Skeletal muscle cell (primary cell): ENCODE data around the gene BTBD16.
A peak's percentile ranks its signal among the peaks of the same experiment; 100 is the strongest.

ENCODE experiments used
- DNase-seq: peaks from one replicate; pipeline ENCODE4 v3.0.0-alpha.2; 2010; ENCODE audit warnings: low read depth
- H3K4me3 ChIP-seq: 2 replicates; pipeline ENCODE4 v1.5.1; 2011; ENCODE audit warnings: low read depth, mild to moderate bottlenecking, control low read depth, low read length, moderate library complexity

The BTBD16 gene

GRCh38 chr10:122245897-122246296, 25.2 kb upstream of the BTBD16 start:
- no peak overlapping the region for H3K4me3 ChIP-seq
- no peak for DNase-seq

- H3K4me3 ChIP-seq = no peak overlapping the region
- DNase-seq = no peak
Observed at GRCh38 chr10:122246830-122247520, 24.1 kb upstream of the BTBD16 start.

GRCh38 chr10:122248356-122249302, 22.5 kb upstream of the BTBD16 start:
- no peak overlapping the region for H3K4me3 ChIP-seq
- no peak for DNase-seq

- no peak overlapping the region for H3K4me3 ChIP-seq
- DNase-seq = no peak
Observed at GRCh38 chr10:122249303-122249850, 21.7 kb upstream of the BTBD16 start.

- no peak overlapping the region for H3K4me3 ChIP-seq
- DNase-seq = no peak
Observed at GRCh38 chr10:122249991-122250750, 20.9 kb upstream of the BTBD16 start.

GRCh38 chr10:122251459-122252255, 19.4 kb upstream of the BTBD16 start:
- H3K4me3 ChIP-seq = no peak overlapping the region
- DNase-seq = no peak

DNA sequence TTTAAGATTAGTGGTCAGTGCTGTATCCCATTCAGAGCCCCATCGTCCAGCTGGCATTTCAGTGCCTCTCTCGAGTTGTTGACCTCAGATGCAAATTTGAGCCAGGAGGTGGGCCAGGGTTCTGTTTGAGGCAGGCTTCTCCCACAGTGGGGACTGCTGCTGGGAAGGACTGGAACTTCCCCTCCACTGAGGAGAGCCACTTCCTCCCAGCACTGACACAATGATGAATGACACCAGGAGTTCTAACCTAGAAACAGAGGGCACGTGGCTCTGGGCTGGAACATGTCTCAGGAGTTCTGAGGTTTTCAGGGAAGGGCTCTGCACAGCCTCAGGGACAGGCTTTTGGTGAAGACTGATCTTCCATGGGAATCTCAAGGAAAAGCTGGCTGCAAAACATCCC, 18.3 kb upstream of the BTBD16 start:
- no peak overlapping the region for H3K4me3 ChIP-seq
- DNase-seq = no peak

GRCh38 chr10:122253605-122254004, 17.5 kb upstream of the BTBD16 start:
- DNase-seq = no peak

DNA sequence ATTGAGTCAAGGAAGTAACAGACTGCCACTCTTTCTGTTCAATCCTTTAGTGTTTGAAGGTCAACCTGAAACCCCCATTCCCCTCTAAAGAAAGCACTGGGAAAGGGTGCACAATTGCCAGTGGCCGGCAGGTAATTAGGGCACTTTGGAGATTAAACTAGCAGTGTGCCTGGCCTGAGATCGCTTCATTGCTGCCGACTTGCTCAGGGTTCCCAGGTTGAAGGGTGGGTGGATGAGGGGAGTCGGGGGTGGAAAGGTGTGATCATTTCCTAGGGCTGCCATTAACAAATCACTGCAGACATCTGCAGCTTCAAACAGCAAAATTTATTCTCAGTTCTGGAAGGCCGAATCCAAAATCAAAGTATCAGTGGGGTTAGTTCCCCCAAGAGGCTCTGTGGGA, 16.3 kb upstream of the BTBD16 start:
- H3K4me3 ChIP-seq = no peak overlapping the region
- DNase-seq = no peak

More at GRCh38 chr10:122253605-122254004, 17.5 kb upstream of the BTBD16 start:
- H3K4me3 ChIP-seq = no peak overlapping the region

DNA sequence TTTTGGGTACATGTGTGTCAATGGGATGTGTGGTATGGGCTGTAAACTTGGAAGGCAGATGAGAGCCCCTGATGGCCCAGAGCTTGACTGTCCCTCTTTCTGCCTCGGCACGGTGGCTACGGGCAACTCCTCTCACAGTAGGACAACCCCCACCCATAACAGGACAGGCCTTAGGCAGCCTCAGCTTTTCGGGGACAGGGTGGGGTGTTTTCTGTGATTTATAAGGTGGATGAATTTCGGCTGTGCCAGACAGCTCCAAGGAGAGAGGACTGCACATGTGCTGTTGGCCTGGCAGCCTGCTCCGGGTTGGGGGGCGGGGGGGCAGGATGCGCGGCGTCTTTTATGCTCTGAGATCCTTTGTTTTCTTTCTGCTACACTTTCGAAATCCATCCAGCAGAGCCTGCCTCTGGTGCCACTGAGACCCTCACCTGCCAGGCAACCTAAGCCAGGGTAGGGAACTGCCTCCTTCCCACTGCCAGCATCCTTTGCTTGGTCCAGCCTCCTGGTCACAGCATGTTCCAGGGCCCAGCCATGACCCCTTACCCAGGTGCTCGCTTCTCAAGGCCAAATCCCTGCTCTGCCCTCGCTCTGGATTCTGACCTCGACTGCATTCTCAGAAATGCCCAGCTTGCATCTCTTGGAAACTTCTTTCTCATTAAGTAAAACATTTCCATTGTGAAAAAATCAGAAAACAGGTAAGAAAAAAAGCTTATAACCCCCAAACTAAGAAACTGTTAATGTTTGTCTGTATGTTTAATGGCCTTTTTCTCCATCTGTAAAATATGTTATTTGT, 15.4 kb upstream of the BTBD16 start:
- no peak overlapping the region for H3K4me3 ChIP-seq
- DNase-seq = no peak

DNA sequence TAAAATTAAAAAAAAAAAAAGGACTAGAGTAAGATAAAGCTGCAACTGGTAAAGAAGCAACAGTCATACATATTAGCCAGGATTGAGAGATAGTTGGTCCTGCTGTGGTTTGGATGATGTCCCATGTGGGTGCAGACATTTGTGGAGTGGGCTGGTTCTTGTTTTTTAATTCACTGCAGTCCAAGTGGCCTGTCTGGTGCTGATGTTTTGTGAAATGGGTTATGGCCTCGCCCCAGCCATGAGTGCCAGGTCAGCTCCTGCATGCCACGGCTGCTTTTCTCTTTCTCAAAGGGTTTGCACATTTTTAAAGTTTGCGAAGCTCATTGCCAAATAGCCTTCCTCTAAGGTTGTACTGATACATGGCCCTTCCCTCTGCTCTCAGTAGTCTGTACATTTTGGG, 14.1 kb upstream of the BTBD16 start:
- H3K4me3 ChIP-seq = no peak overlapping the region
- no peak for DNase-seq

DNA sequence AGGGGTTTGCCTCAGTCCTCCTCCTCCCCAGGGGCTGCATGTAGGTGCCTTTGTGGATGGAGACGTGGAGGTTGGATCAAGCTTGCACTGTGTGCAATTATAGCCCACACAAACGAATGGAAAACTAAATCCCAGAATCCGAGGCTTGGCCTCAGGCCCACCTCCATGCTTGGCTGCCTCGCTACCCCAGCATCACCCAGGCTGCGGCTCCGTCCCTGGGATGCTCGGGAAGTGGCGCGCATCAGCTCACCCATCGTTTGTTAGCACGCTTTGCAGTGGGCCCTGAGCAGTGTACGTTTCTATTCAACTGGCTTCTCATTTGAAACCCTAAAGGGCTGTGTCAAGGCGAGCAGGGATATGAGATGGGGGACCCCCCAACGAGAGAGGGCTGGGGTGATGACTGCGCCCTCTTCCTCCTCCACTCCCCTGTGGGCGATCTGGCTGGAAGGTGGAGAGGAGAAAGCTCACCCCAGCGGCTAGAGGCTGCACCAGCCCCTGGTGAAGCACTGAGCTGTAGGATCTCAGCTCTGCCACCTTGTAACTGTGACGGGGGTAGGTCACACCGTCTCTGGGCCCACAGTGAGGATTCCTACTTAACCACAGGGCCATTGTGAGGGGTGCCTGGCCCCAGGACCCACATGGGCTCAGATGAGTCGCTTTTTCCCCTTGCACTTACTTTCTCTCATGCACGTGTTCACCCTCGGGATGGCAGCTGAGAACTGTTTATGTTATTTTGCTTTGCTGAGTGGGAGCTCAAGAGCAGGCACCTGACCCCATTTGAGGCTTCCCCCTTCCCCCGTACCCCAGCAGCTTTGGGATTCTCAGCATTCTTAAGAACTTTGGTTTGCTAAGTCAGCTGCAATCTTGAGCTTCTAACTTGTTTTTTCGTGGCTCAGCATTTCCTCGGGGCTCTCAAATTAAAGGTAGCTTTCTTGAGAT, 12.7 kb upstream of the BTBD16 start:
- H3K4me3 ChIP-seq = no peak overlapping the region
- DNase-seq = no peak

GRCh38 chr10:122259075-122259466, 12.0 kb upstream of the BTBD16 start:
- H3K4me3 ChIP-seq = no peak overlapping the region
- no peak for DNase-seq

DNA sequence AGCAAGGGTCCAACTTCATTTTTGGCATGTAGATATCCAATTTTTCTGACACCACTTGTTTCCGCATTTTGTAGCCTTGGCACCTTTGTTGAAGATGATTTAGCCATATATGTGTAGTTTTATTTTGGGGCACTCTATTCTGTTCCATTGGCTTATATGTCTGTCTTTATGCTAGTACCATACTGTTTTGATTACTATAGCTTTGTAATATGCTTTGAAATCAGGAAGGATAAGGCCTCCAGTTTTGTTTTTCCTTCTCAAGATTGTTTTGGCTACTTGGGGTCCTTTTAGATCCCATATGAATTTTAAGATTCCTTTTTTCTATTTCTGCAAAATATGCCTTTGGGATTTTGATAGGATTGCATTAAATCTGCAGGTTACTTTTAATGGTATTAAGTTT, 9.5 kb upstream of the BTBD16 start:
- DNase-seq = no peak
- no peak overlapping the region for H3K4me3 ChIP-seq

- no peak overlapping the region for H3K4me3 ChIP-seq
- peak; percentile 79 for DNase-seq
Observed at GRCh38 chr10:122263971-122264370, 7.1 kb upstream of the BTBD16 start.

- no peak overlapping the region for H3K4me3 ChIP-seq
- no peak for DNase-seq
Observed at GRCh38 chr10:122264436-122264835, 6.7 kb upstream of the BTBD16 start.

DNA sequence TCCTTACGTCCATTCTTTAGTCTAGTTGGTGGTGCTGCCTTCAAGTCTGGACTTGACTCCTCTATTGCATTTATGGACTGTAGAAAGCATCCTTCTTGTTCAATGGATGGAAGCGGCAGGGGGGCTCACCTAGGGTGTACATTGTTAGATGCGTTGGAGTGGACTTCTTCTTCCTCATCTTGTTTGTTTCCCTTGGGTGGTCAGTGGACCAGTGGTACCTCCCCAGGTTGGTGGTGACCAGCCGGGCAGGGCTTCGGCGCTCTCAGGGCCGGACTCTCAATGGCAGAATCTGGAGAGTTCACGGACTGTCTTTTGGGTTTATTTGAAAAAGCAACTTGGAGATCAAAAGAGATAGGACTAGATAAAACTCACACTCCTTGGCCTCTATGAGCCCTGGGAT, 6.2 kb upstream of the BTBD16 start:
- no peak for DNase-seq
- H3K4me3 ChIP-seq = no peak overlapping the region
